Fibroblast of lung (primary cell): ENCODE measurements around the gene MAK. TPM values are rescaled to one million over a fixed set of nuclear protein-coding genes. Genes with fewer than 3 reads are reported as not detected.

Source experiments
- DNase-seq, 2 donors: peaks; one replicate each; pipeline versions ENCODE4 v3.0.0 to v3.0.0-alpha.2; 2010; ENCODE audit warnings: low read depth in 2 of 2
- H2AFZ ChIP-seq: 2 replicates; pipeline ENCODE4 v1.5.1; 2012; ENCODE audit warnings: low read length, control low read depth, inconsistent platforms
- H3K27ac ChIP-seq: 2 replicates; pipeline ENCODE4 v1.5.1; 2011; ENCODE audit warnings: low read length, control low read depth; ENCODE audit not compliant: insufficient read depth
- H3K27me3 ChIP-seq: 2 replicates; pipeline ENCODE4 v1.5.1; 2011; ENCODE audit warnings: mild to moderate bottlenecking, low read length; ENCODE audit not compliant: control insufficient read depth, insufficient read depth
- H3K36me3 ChIP-seq: 2 replicates; pipeline ENCODE4 v1.5.1; 2011; ENCODE audit warnings: low read length; ENCODE audit not compliant: control insufficient read depth, insufficient read depth
- H3K4me1 ChIP-seq: 2 replicates; pipeline ENCODE4 v1.5.1; 2011; ENCODE audit warnings: low read length; ENCODE audit not compliant: control insufficient read depth, insufficient read depth; ENCODE audit errors: extremely low read depth
- H3K4me2 ChIP-seq: 2 replicates; pipeline ENCODE4 v1.5.1; 2011; ENCODE audit warnings: low read length, control low read depth; ENCODE audit not compliant: insufficient read depth; ENCODE audit errors: extremely low read depth
- H3K4me3 ChIP-seq, 4 experiments: fragments of 200-600 bp in 1 of 4; sonication (generic) in 1 of 4; replicated peaks in 1 of 4; 2 replicates each; pipeline ENCODE4 v1.5.1; 2011 to 2016; ENCODE audit warnings: low read length in 4 of 4, low read depth in 3 of 4, mild to moderate bottlenecking in 3 of 4, control low read depth in 2 of 4, inconsistent platforms in 1 of 4, mixed read lengths in 1 of 4; ENCODE audit not compliant: insufficient read depth in 1 of 4; ENCODE audit errors: control extremely low read depth in 1 of 4
- H3K79me2 ChIP-seq: 2 replicates; pipeline ENCODE4 v1.5.1; 2012; ENCODE audit warnings: mild to moderate bottlenecking, low read length, inconsistent platforms; ENCODE audit not compliant: control insufficient read depth, insufficient read depth
- H3K9ac ChIP-seq: 2 replicates; pipeline ENCODE4 v1.5.1; 2011; ENCODE audit warnings: mild to moderate bottlenecking, low read length, control low read depth; ENCODE audit not compliant: insufficient read depth
- H3K9me3 ChIP-seq: 2 replicates; pipeline ENCODE4 v1.5.1; 2012; ENCODE audit warnings: low read depth, low read length; ENCODE audit not compliant: control insufficient read depth, insufficient read depth
- H4K20me1 ChIP-seq: 2 replicates; pipeline ENCODE4 v1.5.1; 2011; ENCODE audit warnings: low read length; ENCODE audit not compliant: control insufficient read depth, insufficient read depth; ENCODE audit errors: extremely low read depth
- EZH2 ChIP-seq: IDR thresholded peaks from 2 replicates; pipeline ENCODE4 v1.5.1; 2012; ENCODE audit warnings: low read length, control low read depth, mild to moderate bottlenecking; ENCODE audit errors: missing control alignments
- polyA plus RNA-seq, 2 donors: library from polyadenylated mRNA; depleted of rRNA in 1 of 2; stranded (reverse) in 1 of 2; unstranded in 1 of 2; fragments of >200 nt; gene quantifications; 2 replicates each; pipeline ENCODE4 v1.2.1, GENCODE V29; 2011 to 2012; ENCODE audit warnings: missing spikeins in 1 of 2
- total RNA-seq: library from RNA; depleted of rRNA; stranded (reverse); fragments of >200 nt; gene quantifications from 2 replicates; pipeline ENCODE4 v1.2.1, GENCODE V29; 2014
- TF ChIP-seq, protein P1 (sequence below), 2 donors: IDR thresholded peaks in 1 of 2; conservative IDR thresholded peaks in 1 of 2; 1 replicate in 1 of 2; 2 replicates in 1 of 2; pipeline ENCODE4 v1.5.1; 2011 to 2012; ENCODE audit warnings: low read length in 2 of 2, control low read depth in 1 of 2, inconsistent platforms in 1 of 2, low read depth in 1 of 2, mild to moderate bottlenecking in 1 of 2

Gene MAK
- total and polyA plus RNA-seq, 2 donors (not counting 1 experiment from before 2014, with no cell fraction given) = 0.01 TPM; not detected in 1

DNA sequence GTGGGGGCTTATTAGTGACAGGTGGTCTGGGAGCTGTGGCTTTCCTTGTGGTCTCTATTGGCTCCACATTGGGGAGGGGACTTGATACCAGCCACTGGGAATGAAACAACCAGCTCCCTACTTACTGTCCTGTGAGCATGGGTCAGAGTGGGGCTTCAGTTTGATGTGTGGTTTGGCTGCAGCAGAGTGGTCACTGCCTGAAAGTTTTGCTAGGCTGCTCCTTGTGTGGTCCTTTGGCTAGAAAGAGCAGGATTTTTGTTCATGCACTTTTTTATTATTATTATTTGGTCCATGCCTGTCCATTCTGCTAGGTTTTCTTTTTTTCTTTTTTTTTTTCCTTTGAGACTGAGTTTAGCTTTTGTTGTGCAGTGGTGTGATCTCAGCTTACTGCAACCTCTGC lies 98.3 kb downstream of the MAK start:
- Histone ChIP-seq H3K4me3 (no peak overlapping the region), H3K27ac (no peak overlapping the region), H4K20me1 (no peaks in the 10 kb centered on the region), H3K36me3 (no peaks in the 10 kb centered on the region), H3K27me3 (no peaks in the 10 kb centered on the region), H3K79me2 (no peaks in the 10 kb centered on the region), H3K9me3 (no peaks in the 10 kb centered on the region), H3K4me1 (peaks cover 2% of the 10 kb centered on the region), H2AFZ (no peak overlapping the region), H3K9ac (no peak overlapping the region), H3K4me2 (no peak overlapping the region)
- no peak for TF ChIP-seq EZH2
- TF ChIP-seq, protein P1, sequence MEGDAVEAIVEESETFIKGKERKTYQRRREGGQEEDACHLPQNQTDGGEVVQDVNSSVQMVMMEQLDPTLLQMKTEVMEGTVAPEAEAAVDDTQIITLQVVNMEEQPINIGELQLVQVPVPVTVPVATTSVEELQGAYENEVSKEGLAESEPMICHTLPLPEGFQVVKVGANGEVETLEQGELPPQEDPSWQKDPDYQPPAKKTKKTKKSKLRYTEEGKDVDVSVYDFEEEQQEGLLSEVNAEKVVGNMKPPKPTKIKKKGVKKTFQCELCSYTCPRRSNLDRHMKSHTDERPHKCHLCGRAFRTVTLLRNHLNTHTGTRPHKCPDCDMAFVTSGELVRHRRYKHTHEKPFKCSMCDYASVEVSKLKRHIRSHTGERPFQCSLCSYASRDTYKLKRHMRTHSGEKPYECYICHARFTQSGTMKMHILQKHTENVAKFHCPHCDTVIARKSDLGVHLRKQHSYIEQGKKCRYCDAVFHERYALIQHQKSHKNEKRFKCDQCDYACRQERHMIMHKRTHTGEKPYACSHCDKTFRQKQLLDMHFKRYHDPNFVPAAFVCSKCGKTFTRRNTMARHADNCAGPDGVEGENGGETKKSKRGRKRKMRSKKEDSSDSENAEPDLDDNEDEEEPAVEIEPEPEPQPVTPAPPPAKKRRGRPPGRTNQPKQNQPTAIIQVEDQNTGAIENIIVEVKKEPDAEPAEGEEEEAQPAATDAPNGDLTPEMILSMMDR (conservative IDR thresholded peaks at IDR 0.05 in 1 of 2, IDR thresholded peaks at IDR 0.05 in 1 of 2; ENCODE audit: low read depth in 1 of 2, low read length in 2 of 2) = no peak
- no peak for DNase-seq

GRCh38 chr6:10736731-10737130 lies 101.6 kb downstream of the MAK start:
- H3K27me3 ChIP-seq = no peaks in the 10 kb centered on the region
- no peak overlapping the region for H3K9ac ChIP-seq
- H3K9me3 ChIP-seq = no peaks in the 10 kb centered on the region
- TF ChIP-seq, protein P1 (conservative IDR thresholded peaks at IDR 0.05 in 1 of 2, IDR thresholded peaks at IDR 0.05 in 1 of 2; ENCODE audit: low read depth in 1 of 2, low read length in 2 of 2) = no peak
- no peak for TF ChIP-seq EZH2
- no peaks in the 10 kb centered on the region for H4K20me1 ChIP-seq
- no peak overlapping the region for H3K4me3 ChIP-seq
- no peak overlapping the region for H3K27ac ChIP-seq
- H3K4me2 ChIP-seq = no peak overlapping the region
- no peaks in the 10 kb centered on the region for H3K36me3 ChIP-seq
- H3K79me2 ChIP-seq = no peaks in the 10 kb centered on the region
- peaks cover 4% of the 10 kb centered on the region for H3K4me1 ChIP-seq
- DNase-seq = no peak
- H2AFZ ChIP-seq = no peak overlapping the region

GRCh38 chr6:10733863-10734262 lies 104.5 kb downstream of the MAK start:
- TF ChIP-seq, protein P1 (conservative IDR thresholded peaks at IDR 0.05 in 1 of 2, IDR thresholded peaks at IDR 0.05 in 1 of 2; ENCODE audit: low read depth in 1 of 2, low read length in 2 of 2) = no peak
- no peak for TF ChIP-seq EZH2
- peaks cover 4% of the 10 kb centered on the region for H3K4me1 ChIP-seq
- H3K4me3 ChIP-seq = no peak overlapping the region
- H4K20me1 ChIP-seq = no peaks in the 10 kb centered on the region
- H3K27me3 ChIP-seq = no peaks in the 10 kb centered on the region
- H3K9me3 ChIP-seq = no peaks in the 10 kb centered on the region
- no peak overlapping the region for H3K9ac ChIP-seq
- H3K4me2 ChIP-seq = no peak overlapping the region
- no peak for DNase-seq
- no peak overlapping the region for H3K27ac ChIP-seq
- H3K36me3 ChIP-seq = no peaks in the 10 kb centered on the region
- no peak overlapping the region for H2AFZ ChIP-seq
- no peaks in the 10 kb centered on the region for H3K79me2 ChIP-seq
